SK-N-SH (cell line): Measurements from ENCODE around the gene GNPTAB. TPM values are rescaled to one million over a fixed set of nuclear protein-coding genes. Genes with fewer than 3 reads are reported as not detected.

Source experiments
- CTCF ChIA-PET: fragments of 300-600, 350-600 bp; formaldehyde crosslinking; extraction: SDS; loops from one replicate; lab custom pipeline; 2021; lab: Yijun Ruan, JAX
- POLR2A ChIA-PET: fragments of 350-600 bp; sonication (Branson Sonifier 250); formaldehyde crosslinking; extraction: SDS; loops from one replicate; lab custom pipeline; 2020; ENCODE audit warnings: antibody characterized with exemption, inconsistent platforms; lab: Yijun Ruan, JAX
- DNase-seq: peaks from one replicate; pipeline ENCODE4 v3.0.0; 2012
- H2AFZ ChIP-seq: fragments of 200-600 bp; sonication (generic); 2 replicates; pipeline ENCODE4 v1.8.1; 2016; ENCODE audit warnings: antibody characterized with exemption, mild to moderate bottlenecking, low read depth
- H3F3A ChIP-seq: fragments of 200-600 bp; sonication (generic); replicated peaks from 2 replicates; pipeline ENCODE3; 2016; ENCODE audit warnings: antibody characterized with exemption, mild to moderate bottlenecking; ENCODE audit not compliant: insufficient read depth
- H3K27ac ChIP-seq, 2 experiments: fragments of 200-500 bp in 1 of 2; fragments of 200-600 bp in 1 of 2; sonication (Bioruptor generic) in 1 of 2; sonication (generic), shearing (Covaris generic) in 1 of 2; 2 replicates each; pipeline versions ENCODE4 v1.5.1 to v1.6.1; 2014 to 2016; ENCODE audit warnings: low read depth in 2 of 2, inconsistent platforms in 1 of 2, low read length in 1 of 2, mild to moderate bottlenecking in 1 of 2, mixed read lengths in 1 of 2
- H3K27me3 ChIP-seq: fragments of 200-600 bp; sonication (generic), shearing (Covaris generic); 2 replicates; pipeline ENCODE4 v1.6.1; 2016; ENCODE audit warnings: mixed run types; ENCODE audit not compliant: insufficient read depth
- H3K36me3 ChIP-seq, 2 experiments: fragments of 200-500 bp in 1 of 2; fragments of 200-600 bp in 1 of 2; sonication (Bioruptor generic) in 1 of 2; sonication (generic) in 1 of 2; replicated peaks in 1 of 2; 2 replicates each; pipeline versions ENCODE3 to v1.5.1; 2014 to 2016; ENCODE audit warnings: low read length in 1 of 2, mild to moderate bottlenecking in 1 of 2; ENCODE audit not compliant: insufficient read depth in 2 of 2, control insufficient read depth in 1 of 2
- H3K4me1 ChIP-seq, 2 experiments: fragments of 200-500 bp in 1 of 2; fragments of 200-600 bp in 1 of 2; sonication (Bioruptor generic) in 1 of 2; sonication (generic), shearing (Covaris generic) in 1 of 2; 2 replicates each; pipeline versions ENCODE4 v1.5.1 to v1.6.1; 2014 to 2016; ENCODE audit warnings: low read depth in 1 of 2, low read length in 1 of 2, mixed run types in 1 of 2; ENCODE audit not compliant: insufficient read depth in 2 of 2, control insufficient read depth in 1 of 2
- H3K4me2 ChIP-seq: fragments of 200-600 bp; sonication (generic), shearing (Covaris generic); 2 replicates; pipeline ENCODE4 v1.6.1; 2017; ENCODE audit warnings: mixed run types
- H3K4me3 ChIP-seq, 2 experiments: fragments of 200-500 bp in 1 of 2; fragments of 200-600 bp in 1 of 2; sonication (Bioruptor generic) in 1 of 2; sonication (generic), shearing (Covaris generic) in 1 of 2; 2 replicates each; pipeline versions ENCODE4 v1.5.1 to v1.8.1; 2014 to 2016; ENCODE audit warnings: low read depth in 2 of 2, inconsistent platforms in 1 of 2, low read length in 1 of 2, mild to moderate bottlenecking in 1 of 2, mixed read lengths in 1 of 2, moderate library complexity in 1 of 2
- H3K79me2 ChIP-seq: fragments of 200-600 bp; sonication (generic); 2 replicates; pipeline ENCODE4 v1.8.1; 2017; ENCODE audit warnings: mild to moderate bottlenecking; ENCODE audit not compliant: insufficient read depth
- H3K9ac ChIP-seq: fragments of 200-600 bp; sonication (generic); 2 replicates; pipeline ENCODE4 v1.6.1; 2017; ENCODE audit warnings: mixed run types
- H3K9me2 ChIP-seq: fragments of 200-600 bp; sonication (generic); 2 replicates; pipeline ENCODE4 v1.6.1; 2017; ENCODE audit warnings: mixed run types
- H3K9me3 ChIP-seq: fragments of 200-600 bp; sonication (generic); 2 replicates; pipeline ENCODE4 v1.6.1; 2017; ENCODE audit warnings: mixed run types, mild to moderate bottlenecking, moderate library complexity
- H4K20me1 ChIP-seq: fragments of 200-600 bp; sonication (generic); 2 replicates; pipeline ENCODE4 v1.6.1; 2017; ENCODE audit warnings: mild to moderate bottlenecking, mixed run types; ENCODE audit not compliant: insufficient read depth
- ELF1 ChIP-seq: IDR thresholded peaks from 2 replicates; pipeline ENCODE4 v1.4.0; 2012
- EZH2phosphoT487 ChIP-seq: fragments of 200-600 bp; sonication (generic); IDR thresholded peaks from 2 replicates; pipeline ENCODE4 v1.6.1; 2017; ENCODE audit warnings: low read depth, mixed run types, mild to moderate bottlenecking, antibody characterized with exemption, moderate library complexity, borderline replicate concordance
- FOSL2 ChIP-seq: IDR thresholded peaks from 2 replicates; pipeline ENCODE4 v1.4.0; 2012; ENCODE audit warnings: low read depth, mild to moderate bottlenecking, moderate library complexity, borderline replicate concordance
- FOXJ3 ChIP-seq: sonication (generic); formaldehyde crosslinking; IDR thresholded peaks from 2 replicates; pipeline ENCODE4 v1.5.1; 2020; ENCODE audit warnings: mild to moderate bottlenecking, missing genetic modification reagents
- FOXM1 ChIP-seq: IDR thresholded peaks from 2 replicates; pipeline ENCODE4 v1.4.0; 2012; ENCODE audit warnings: low read depth, mild to moderate bottlenecking
- GABPA ChIP-seq: IDR thresholded peaks from 2 replicates; pipeline ENCODE4 v1.4.0; 2012; ENCODE audit warnings: low read depth, mild to moderate bottlenecking
- JUND ChIP-seq: IDR thresholded peaks from 2 replicates; pipeline ENCODE4 v1.4.0; 2012
- MEF2A ChIP-seq: IDR thresholded peaks from 2 replicates; pipeline ENCODE4 v1.4.0; 2012; ENCODE audit warnings: low read depth, borderline replicate concordance
- NRF1 ChIP-seq: IDR thresholded peaks from 2 replicates; pipeline ENCODE4 v1.6.1; 2012; ENCODE audit warnings: low read depth, mild to moderate bottlenecking, low read length
- RCOR1 ChIP-seq: fragments of 150-350 bp; IDR thresholded peaks from 2 replicates; pipeline ENCODE4 v1.6.1; 2017; ENCODE audit warnings: antibody characterized with exemption, low read length
- RFX5 ChIP-seq: IDR thresholded peaks from 2 replicates; pipeline ENCODE4 v1.6.1; 2012; ENCODE audit warnings: mild to moderate bottlenecking, improper control_type of control experiment, low read length
- RXRA ChIP-seq: IDR thresholded peaks from 2 replicates; pipeline ENCODE4 v1.4.0; 2012; ENCODE audit warnings: low read depth, mild to moderate bottlenecking, borderline replicate concordance
- SMC3 ChIP-seq: IDR thresholded peaks from 2 replicates; pipeline ENCODE4 v1.6.1; 2012; ENCODE audit warnings: low read depth, low read length, improper control_type of control experiment
- TEAD4 ChIP-seq: IDR thresholded peaks from 2 replicates; pipeline ENCODE4 v1.4.0; 2012; ENCODE audit warnings: mild to moderate bottlenecking, borderline replicate concordance; ENCODE audit not compliant: insufficient read depth
- USF1 ChIP-seq: IDR thresholded peaks from 2 replicates; pipeline ENCODE4 v1.4.0; 2012; ENCODE audit warnings: low read depth, borderline replicate concordance
- polyA plus RNA-seq, 3 experiments: library from polyadenylated mRNA; depleted of rRNA; stranded (reverse); fragments of >200 nt; gene quantifications; 2 replicates each; pipeline ENCODE4 v1.2.3, GENCODE V29; 2012
- TF ChIP-seq, protein P1 (sequence below): IDR thresholded peaks from 2 replicates; pipeline ENCODE4 v1.6.1; 2012; ENCODE audit warnings: mild to moderate bottlenecking, low read depth, low read length, moderate library complexity
- TF ChIP-seq, protein P2 (sequence below): IDR thresholded peaks from 2 replicates; pipeline ENCODE4; 2012
- TF ChIP-seq, protein P3 (sequence below): fragments of 200-600 bp; sonication (generic); IDR thresholded peaks from 2 replicates; pipeline ENCODE4 v1.6.1; 2017; ENCODE audit warnings: antibody characterized with exemption, mild to moderate bottlenecking, moderate library complexity

GNPTAB gene
- polyA plus RNA-seq, 1 of the 3 experiments (the other 2 are of a cell fraction): 18.8 TPM

GRCh38 chr12:101729842-101730241, 100.9 kb downstream of the GNPTAB start (continued):
- TF ChIP-seq, protein P1, sequence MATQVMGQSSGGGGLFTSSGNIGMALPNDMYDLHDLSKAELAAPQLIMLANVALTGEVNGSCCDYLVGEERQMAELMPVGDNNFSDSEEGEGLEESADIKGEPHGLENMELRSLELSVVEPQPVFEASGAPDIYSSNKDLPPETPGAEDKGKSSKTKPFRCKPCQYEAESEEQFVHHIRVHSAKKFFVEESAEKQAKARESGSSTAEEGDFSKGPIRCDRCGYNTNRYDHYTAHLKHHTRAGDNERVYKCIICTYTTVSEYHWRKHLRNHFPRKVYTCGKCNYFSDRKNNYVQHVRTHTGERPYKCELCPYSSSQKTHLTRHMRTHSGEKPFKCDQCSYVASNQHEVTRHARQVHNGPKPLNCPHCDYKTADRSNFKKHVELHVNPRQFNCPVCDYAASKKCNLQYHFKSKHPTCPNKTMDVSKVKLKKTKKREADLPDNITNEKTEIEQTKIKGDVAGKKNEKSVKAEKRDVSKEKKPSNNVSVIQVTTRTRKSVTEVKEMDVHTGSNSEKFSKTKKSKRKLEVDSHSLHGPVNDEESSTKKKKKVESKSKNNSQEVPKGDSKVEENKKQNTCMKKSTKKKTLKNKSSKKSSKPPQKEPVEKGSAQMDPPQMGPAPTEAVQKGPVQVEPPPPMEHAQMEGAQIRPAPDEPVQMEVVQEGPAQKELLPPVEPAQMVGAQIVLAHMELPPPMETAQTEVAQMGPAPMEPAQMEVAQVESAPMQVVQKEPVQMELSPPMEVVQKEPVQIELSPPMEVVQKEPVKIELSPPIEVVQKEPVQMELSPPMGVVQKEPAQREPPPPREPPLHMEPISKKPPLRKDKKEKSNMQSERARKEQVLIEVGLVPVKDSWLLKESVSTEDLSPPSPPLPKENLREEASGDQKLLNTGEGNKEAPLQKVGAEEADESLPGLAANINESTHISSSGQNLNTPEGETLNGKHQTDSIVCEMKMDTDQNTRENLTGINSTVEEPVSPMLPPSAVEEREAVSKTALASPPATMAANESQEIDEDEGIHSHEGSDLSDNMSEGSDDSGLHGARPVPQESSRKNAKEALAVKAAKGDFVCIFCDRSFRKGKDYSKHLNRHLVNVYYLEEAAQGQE: no peak
- no peak for TF ChIP-seq SMC3
- no peak for TF ChIP-seq FOXJ3 (CRISPR knock-in tag)
- no peak for TF ChIP-seq RCOR1
- TF ChIP-seq JUND: no peak
- no peak for TF ChIP-seq FOXM1
- no peak for TF ChIP-seq RXRA
- no peak for TF ChIP-seq USF1
- no peak for TF ChIP-seq MEF2A
- TF ChIP-seq, protein P2, sequence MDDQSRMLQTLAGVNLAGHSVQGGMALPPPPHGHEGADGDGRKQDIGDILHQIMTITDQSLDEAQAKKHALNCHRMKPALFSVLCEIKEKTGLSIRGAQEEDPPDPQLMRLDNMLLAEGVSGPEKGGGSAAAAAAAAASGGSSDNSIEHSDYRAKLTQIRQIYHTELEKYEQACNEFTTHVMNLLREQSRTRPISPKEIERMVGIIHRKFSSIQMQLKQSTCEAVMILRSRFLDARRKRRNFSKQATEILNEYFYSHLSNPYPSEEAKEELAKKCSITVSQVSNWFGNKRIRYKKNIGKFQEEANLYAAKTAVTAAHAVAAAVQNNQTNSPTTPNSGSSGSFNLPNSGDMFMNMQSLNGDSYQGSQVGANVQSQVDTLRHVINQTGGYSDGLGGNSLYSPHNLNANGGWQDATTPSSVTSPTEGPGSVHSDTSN: no peak
- TF ChIP-seq, protein P3, sequence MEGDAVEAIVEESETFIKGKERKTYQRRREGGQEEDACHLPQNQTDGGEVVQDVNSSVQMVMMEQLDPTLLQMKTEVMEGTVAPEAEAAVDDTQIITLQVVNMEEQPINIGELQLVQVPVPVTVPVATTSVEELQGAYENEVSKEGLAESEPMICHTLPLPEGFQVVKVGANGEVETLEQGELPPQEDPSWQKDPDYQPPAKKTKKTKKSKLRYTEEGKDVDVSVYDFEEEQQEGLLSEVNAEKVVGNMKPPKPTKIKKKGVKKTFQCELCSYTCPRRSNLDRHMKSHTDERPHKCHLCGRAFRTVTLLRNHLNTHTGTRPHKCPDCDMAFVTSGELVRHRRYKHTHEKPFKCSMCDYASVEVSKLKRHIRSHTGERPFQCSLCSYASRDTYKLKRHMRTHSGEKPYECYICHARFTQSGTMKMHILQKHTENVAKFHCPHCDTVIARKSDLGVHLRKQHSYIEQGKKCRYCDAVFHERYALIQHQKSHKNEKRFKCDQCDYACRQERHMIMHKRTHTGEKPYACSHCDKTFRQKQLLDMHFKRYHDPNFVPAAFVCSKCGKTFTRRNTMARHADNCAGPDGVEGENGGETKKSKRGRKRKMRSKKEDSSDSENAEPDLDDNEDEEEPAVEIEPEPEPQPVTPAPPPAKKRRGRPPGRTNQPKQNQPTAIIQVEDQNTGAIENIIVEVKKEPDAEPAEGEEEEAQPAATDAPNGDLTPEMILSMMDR: no peak
- TF ChIP-seq NRF1: no peak
- no peak for TF ChIP-seq GABPA
- TF ChIP-seq FOSL2: no peak
- no peak for TF ChIP-seq RFX5

GRCh38 chr12:101727098-101727497, 103.7 kb downstream of the GNPTAB start:
- H3K27me3 ChIP-seq: no peaks in the 10 kb centered on the region
- peaks cover 22 to 23% of the 10 kb centered on the region in 2 experiments for H3K36me3 ChIP-seq
- H3K4me3 ChIP-seq: no peak overlapping the region
- POLR2A ChIA-PET: no interaction called here
- no peaks in the 10 kb centered on the region for H3K4me1 ChIP-seq
- no peak overlapping the region for H3K9ac ChIP-seq
- H3K9me3 ChIP-seq: no peaks in the 10 kb centered on the region
- DNase-seq: no peak
- no peak for TF ChIP-seq ELF1
- TF ChIP-seq NRF1: no peak
- TF ChIP-seq SMC3: no peak
- TF ChIP-seq TEAD4: no peak
- TF ChIP-seq, protein P2: no peak
- no peak for TF ChIP-seq EZH2phosphoT487
- TF ChIP-seq, all 33 proteins: peak for 0
- no peak overlapping the region for H3K27ac ChIP-seq
- H3K4me2 ChIP-seq: no peak overlapping the region
- no peaks in the 10 kb centered on the region for H3F3A ChIP-seq
- CTCF ChIA-PET: no interaction called here
- H4K20me1 ChIP-seq: no peaks in the 10 kb centered on the region
- no peaks in the 10 kb centered on the region for H3K79me2 ChIP-seq
- no peak overlapping the region for H2AFZ ChIP-seq
- H3K9me2 ChIP-seq: no peaks in the 10 kb centered on the region
